ENCODE measurements around the gene CLEC12A. TPM values are rescaled to one million over a fixed set of nuclear protein-coding genes. Genes with fewer than 3 reads are reported as not detected.

Gene CLEC12A
- polyA plus RNA-seq, 3 donors, result 356 to 441 (median 412) TPM

- Mint-ChIP-seq H3K36me3 (peaks cover 0 to 4% of the 10 kb centered on the region in 2 donors), H3K9me3 (peaks cover 0 to 2% (median 0%) of the 10 kb centered on the region in 7 donors), H3K27ac (peak overlapping the region; percentile 97 to 100 (median 99)), H3K4me1 (peaks cover 35% of the 10 kb centered on the region), H3K4me3 (peak overlapping the region; percentile 68 to 87), H3K27me3 (ENCODE audit: low read depth in 3 of 3) (peaks cover 0 to 2% (median 0%) of the 10 kb centered on the region in 3 donors)
- Histone ChIP-seq H2AFZ (ENCODE audit: insufficient read depth, low read depth, low read length, poor library complexity, severe bottlenecking) (no peak overlapping the region), H3K4me1 (ENCODE audit: control insufficient read depth in 1 of 2, insufficient read depth in 2 of 2, low read length in 2 of 2) (peaks cover 24 to 31% of the 10 kb centered on the region in 2 donors), H3K9ac (ENCODE audit: insufficient read depth, low read length, poor library complexity, severe bottlenecking) (peak overlapping the region; percentile 24), H3K4me2 (replicated peaks; ENCODE audit: extremely low read depth, low read length, poor library complexity, severe bottlenecking) (peak overlapping the region; percentile 54), H3K27ac (ENCODE audit: low read depth in 1 of 2, low read length in 2 of 2) (peak overlapping the region; percentile 74 to 82), H3K9me3 (replicated peaks in 1 of 2; ENCODE audit: control insufficient read depth in 1 of 2, insufficient read depth in 1 of 2, low read length in 2 of 2) (no peaks in the 10 kb centered on the region), H3K4me3 (replicated peaks in 1 of 3; ENCODE audit: low read depth in 2 of 3, low read length in 3 of 3) (peak overlapping the region in 1 of 3 experiments; percentile 54), H4K20me1 (ENCODE audit: insufficient read depth, low read length) (no peaks in the 10 kb centered on the region), H3K36me3 (replicated peaks in 1 of 2; ENCODE audit: control insufficient read depth in 1 of 2, insufficient read depth in 2 of 2, low read length in 2 of 2) (no peaks in the 10 kb centered on the region), H3K79me2 (ENCODE audit: insufficient read depth, low read length) (no peaks in the 10 kb centered on the region), H3K27me3 (ENCODE audit: control insufficient read depth in 2 of 2, insufficient read depth in 2 of 2, low read length in 2 of 2) (no peaks in the 10 kb centered on the region)
- intact Hi-C loops (cut with micrococcal nuclease), result loop anchor here (5.0 to 10.0 kb wide), 4 partner anchors 40 to 187 kb away; partner anchors contain the start of genes CLEC12A (in 1 of the 2) and GABARAPL1 (in 1 of the 2)
- DNase-seq, result peak in 2 of 3 donors; percentile 57 to 65
- no peak for TF ChIP-seq CTCF (IDR thresholded peaks at IDR 0.05)
- WGBS (ENCODE audit: insufficient coverage), result 11% methylated on average over 3 of the region's 3 CpGs
Measured at GRCh38 chr12:10027311-10027710, 56.1 kb downstream of the CLEC12A start.

GRCh38 chr12:10027721-10028120, 56.5 kb downstream of the CLEC12A start:
- peak overlapping the region in 1 of 3 experiments; percentile 54 for H3K4me3 ChIP-seq (replicated peaks in 1 of 3; ENCODE audit: low read depth in 2 of 3, low read length in 3 of 3)
- H3K4me2 ChIP-seq (replicated peaks; ENCODE audit: extremely low read depth, low read length, poor library complexity, severe bottlenecking), result peak overlapping the region; percentile 54
- no peaks in the 10 kb centered on the region for H3K27me3 ChIP-seq (ENCODE audit: control insufficient read depth in 2 of 2, insufficient read depth in 2 of 2, low read length in 2 of 2)
- peaks cover 0 to 2% (median 0%) of the 10 kb centered on the region in 3 donors for H3K27me3 Mint-ChIP-seq (ENCODE audit: low read depth in 3 of 3)
- no peaks in the 10 kb centered on the region for H3K36me3 ChIP-seq (replicated peaks in 1 of 2; ENCODE audit: control insufficient read depth in 1 of 2, insufficient read depth in 2 of 2, low read length in 2 of 2)
- peaks cover 0 to 4% of the 10 kb centered on the region in 2 donors for H3K36me3 Mint-ChIP-seq
- H3K9me3 ChIP-seq (replicated peaks in 1 of 2; ENCODE audit: control insufficient read depth in 1 of 2, insufficient read depth in 1 of 2, low read length in 2 of 2), result no peaks in the 10 kb centered on the region
- 0% methylated on average over 1 of the region's 4 CpGs for WGBS (ENCODE audit: insufficient coverage)
- DNase-seq, result peak; percentile 96 to 99 (median 98)
- H4K20me1 ChIP-seq (ENCODE audit: insufficient read depth, low read length), result no peaks in the 10 kb centered on the region
- H3K9ac ChIP-seq (ENCODE audit: insufficient read depth, low read length, poor library complexity, severe bottlenecking), result peak overlapping the region; percentile 24
- peaks cover 0 to 2% (median 0%) of the 10 kb centered on the region in 7 donors for H3K9me3 Mint-ChIP-seq
- intact Hi-C loops (cut with micrococcal nuclease), result loop anchor here (5.0 to 10.0 kb wide), 4 partner anchors 40 to 187 kb away; partner anchors contain the start of genes CLEC12A (in 1 of the 2) and GABARAPL1 (in 1 of the 2)
- H2AFZ ChIP-seq (ENCODE audit: insufficient read depth, low read depth, low read length, poor library complexity, severe bottlenecking), result no peak overlapping the region
- peak; percentile 23 for TF ChIP-seq CTCF (IDR thresholded peaks at IDR 0.05)
- H3K4me3 Mint-ChIP-seq, result peak overlapping the region; percentile 68 to 87
- H3K27ac ChIP-seq (ENCODE audit: low read depth in 1 of 2, low read length in 2 of 2), result peak overlapping the region; percentile 74 to 82
- peak overlapping the region; percentile 97 to 100 (median 99) for H3K27ac Mint-ChIP-seq
- peaks cover 35% of the 10 kb centered on the region for H3K4me1 Mint-ChIP-seq
- no peaks in the 10 kb centered on the region for H3K79me2 ChIP-seq (ENCODE audit: insufficient read depth, low read length)
- peaks cover 24 to 31% of the 10 kb centered on the region in 2 donors for H3K4me1 ChIP-seq (ENCODE audit: control insufficient read depth in 1 of 2, insufficient read depth in 2 of 2, low read length in 2 of 2)
